Measurements from ENCODE around the gene DGKB. TPM values are rescaled to one million over a fixed set of nuclear protein-coding genes. Genes with fewer than 3 reads are reported as not detected.

The DGKB gene
- total RNA-seq, 4 donors from 2014 or later: 0.27 to 0.88 (median 0.76) TPM; not detected in 1

GRCh38 chr7:14851610-14852009 is 50.9 kb downstream of the DGKB start:
- TF ChIP-seq POLR2A (IDR thresholded peaks at IDR 0.05): no peak
- TF ChIP-seq CTCF (IDR thresholded peaks at IDR 0.05): no peak
- H3K9me3 ChIP-seq: no peaks in the 10 kb centered on the region
- no peaks in the 10 kb centered on the region for H3K27me3 ChIP-seq
- no peak for DNase-seq
- no peak overlapping the region for H3K4me3 ChIP-seq
- H3K27ac ChIP-seq: no peak overlapping the region
- no peaks in the 10 kb centered on the region for H3K4me1 ChIP-seq
- no peaks in the 10 kb centered on the region for H3K36me3 ChIP-seq

- no peak for DNase-seq
- TF ChIP-seq CTCF (IDR thresholded peaks at IDR 0.05): no peak
- no peak for TF ChIP-seq POLR2A (IDR thresholded peaks at IDR 0.05)
- Histone ChIP-seq H3K9me3 (no peaks in the 10 kb centered on the region), H3K27me3 (no peaks in the 10 kb centered on the region), H3K4me3 (no peak overlapping the region), H3K36me3 (no peaks in the 10 kb centered on the region), H3K4me1 (no peaks in the 10 kb centered on the region), H3K27ac (no peak overlapping the region)
These were observed 52.5 kb downstream of the DGKB start for GRCh38 chr7:14850039-14850438.

GRCh38 chr7:14846405-14846804 is 56.1 kb downstream of the DGKB start:
- Histone ChIP-seq H3K4me1 (no peaks in the 10 kb centered on the region), H3K27ac (no peak overlapping the region), H3K27me3 (no peaks in the 10 kb centered on the region), H3K4me3 (no peak overlapping the region), H3K36me3 (no peaks in the 10 kb centered on the region), H3K9me3 (no peaks in the 10 kb centered on the region)
- no peak for DNase-seq
- TF ChIP-seq CTCF (IDR thresholded peaks at IDR 0.05) (no peak), POLR2A (IDR thresholded peaks at IDR 0.05) (no peak)

- no peak overlapping the region for H3K27ac ChIP-seq
- no peaks in the 10 kb centered on the region for H3K9me3 ChIP-seq
- no peak overlapping the region for H3K4me3 ChIP-seq
- no peak for DNase-seq
- no peaks in the 10 kb centered on the region for H3K27me3 ChIP-seq
- no peaks in the 10 kb centered on the region for H3K4me1 ChIP-seq
- no peak for TF ChIP-seq POLR2A (IDR thresholded peaks at IDR 0.05)
- TF ChIP-seq CTCF (IDR thresholded peaks at IDR 0.05): no peak
- no peaks in the 10 kb centered on the region for H3K36me3 ChIP-seq
These were observed 58.8 kb downstream of the DGKB start for GRCh38 chr7:14843755-14844154.

GRCh38 chr7:14842523-14842922 is 60.0 kb downstream of the DGKB start:
- Histone ChIP-seq H3K9me3 (no peaks in the 10 kb centered on the region), H3K27ac (no peak overlapping the region), H3K4me3 (no peak overlapping the region), H3K4me1 (no peaks in the 10 kb centered on the region), H3K36me3 (no peaks in the 10 kb centered on the region), H3K27me3 (no peaks in the 10 kb centered on the region)
- DNase-seq: no peak
- TF ChIP-seq CTCF (IDR thresholded peaks at IDR 0.05) (no peak), POLR2A (IDR thresholded peaks at IDR 0.05) (no peak)

- Histone ChIP-seq H3K9me3 (no peaks in the 10 kb centered on the region), H3K4me3 (no peak overlapping the region), H3K27ac (no peak overlapping the region), H3K4me1 (no peaks in the 10 kb centered on the region), H3K27me3 (no peaks in the 10 kb centered on the region), H3K36me3 (no peaks in the 10 kb centered on the region)
- DNase-seq: no peak
- TF ChIP-seq POLR2A (IDR thresholded peaks at IDR 0.05): no peak
- TF ChIP-seq CTCF (IDR thresholded peaks at IDR 0.05): no peak
These were observed 60.7 kb downstream of the DGKB start for GRCh38 chr7:14841869-14842268.
